ENCODE results near the gene MUC12.
"Not testable (repeated sequence)": the region's sequence is repeated elsewhere in the genome, so short reads cannot be mapped to it uniquely, and the experiment has no call there.

Gene MUC12, protein sequence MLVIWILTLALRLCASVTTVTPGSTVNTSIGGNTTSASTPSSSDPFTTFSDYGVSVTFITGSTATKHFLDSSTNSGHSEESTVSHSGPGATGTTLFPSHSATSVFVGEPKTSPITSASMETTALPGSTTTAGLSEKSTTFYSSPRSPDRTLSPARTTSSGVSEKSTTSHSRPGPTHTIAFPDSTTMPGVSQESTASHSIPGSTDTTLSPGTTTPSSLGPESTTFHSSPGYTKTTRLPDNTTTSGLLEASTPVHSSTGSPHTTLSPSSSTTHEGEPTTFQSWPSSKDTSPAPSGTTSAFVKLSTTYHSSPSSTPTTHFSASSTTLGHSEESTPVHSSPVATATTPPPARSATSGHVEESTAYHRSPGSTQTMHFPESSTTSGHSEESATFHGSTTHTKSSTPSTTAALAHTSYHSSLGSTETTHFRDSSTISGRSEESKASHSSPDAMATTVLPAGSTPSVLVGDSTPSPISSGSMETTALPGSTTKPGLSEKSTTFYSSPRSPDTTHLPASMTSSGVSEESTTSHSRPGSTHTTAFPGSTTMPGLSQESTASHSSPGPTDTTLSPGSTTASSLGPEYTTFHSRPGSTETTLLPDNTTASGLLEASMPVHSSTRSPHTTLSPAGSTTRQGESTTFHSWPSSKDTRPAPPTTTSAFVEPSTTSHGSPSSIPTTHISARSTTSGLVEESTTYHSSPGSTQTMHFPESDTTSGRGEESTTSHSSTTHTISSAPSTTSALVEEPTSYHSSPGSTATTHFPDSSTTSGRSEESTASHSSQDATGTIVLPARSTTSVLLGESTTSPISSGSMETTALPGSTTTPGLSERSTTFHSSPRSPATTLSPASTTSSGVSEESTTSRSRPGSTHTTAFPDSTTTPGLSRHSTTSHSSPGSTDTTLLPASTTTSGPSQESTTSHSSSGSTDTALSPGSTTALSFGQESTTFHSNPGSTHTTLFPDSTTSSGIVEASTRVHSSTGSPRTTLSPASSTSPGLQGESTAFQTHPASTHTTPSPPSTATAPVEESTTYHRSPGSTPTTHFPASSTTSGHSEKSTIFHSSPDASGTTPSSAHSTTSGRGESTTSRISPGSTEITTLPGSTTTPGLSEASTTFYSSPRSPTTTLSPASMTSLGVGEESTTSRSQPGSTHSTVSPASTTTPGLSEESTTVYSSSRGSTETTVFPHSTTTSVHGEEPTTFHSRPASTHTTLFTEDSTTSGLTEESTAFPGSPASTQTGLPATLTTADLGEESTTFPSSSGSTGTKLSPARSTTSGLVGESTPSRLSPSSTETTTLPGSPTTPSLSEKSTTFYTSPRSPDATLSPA (N-terminal part only)

DNA sequence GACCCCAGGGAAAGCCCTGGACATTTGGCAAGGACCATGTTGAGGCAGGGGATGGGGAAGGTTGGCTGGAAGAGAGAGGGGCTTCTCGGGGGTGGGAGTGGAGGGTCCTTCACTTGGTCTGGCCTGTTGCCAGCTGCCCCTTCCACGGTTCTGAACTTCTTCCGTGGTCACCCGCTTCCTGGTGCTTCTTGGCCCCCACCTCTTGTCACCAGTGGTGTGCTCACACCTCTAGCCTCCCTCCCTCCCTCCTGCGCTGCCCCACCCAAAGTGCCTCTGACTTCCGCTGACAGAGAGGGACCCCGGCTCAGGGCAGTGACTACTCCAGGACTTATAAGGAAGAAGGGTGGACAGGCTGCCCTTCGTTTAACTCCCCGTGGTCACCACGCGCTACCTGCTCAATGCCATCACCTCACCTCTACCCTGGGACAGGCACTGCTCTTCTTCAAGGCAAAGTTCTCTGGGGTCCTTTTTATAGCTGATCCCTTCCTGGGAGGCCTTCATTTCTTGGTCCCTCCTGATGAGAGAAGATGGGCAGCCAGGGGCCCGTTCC is at the start of gene MUC12:
Gene MUC12 (plus strand): TSS at position 500 of the 550 bp plus-strand sequence. CDS start 58 bp downstream, outside the sequence.
- DNase-seq (ENCODE audit: low read depth), result no peak

DNA sequence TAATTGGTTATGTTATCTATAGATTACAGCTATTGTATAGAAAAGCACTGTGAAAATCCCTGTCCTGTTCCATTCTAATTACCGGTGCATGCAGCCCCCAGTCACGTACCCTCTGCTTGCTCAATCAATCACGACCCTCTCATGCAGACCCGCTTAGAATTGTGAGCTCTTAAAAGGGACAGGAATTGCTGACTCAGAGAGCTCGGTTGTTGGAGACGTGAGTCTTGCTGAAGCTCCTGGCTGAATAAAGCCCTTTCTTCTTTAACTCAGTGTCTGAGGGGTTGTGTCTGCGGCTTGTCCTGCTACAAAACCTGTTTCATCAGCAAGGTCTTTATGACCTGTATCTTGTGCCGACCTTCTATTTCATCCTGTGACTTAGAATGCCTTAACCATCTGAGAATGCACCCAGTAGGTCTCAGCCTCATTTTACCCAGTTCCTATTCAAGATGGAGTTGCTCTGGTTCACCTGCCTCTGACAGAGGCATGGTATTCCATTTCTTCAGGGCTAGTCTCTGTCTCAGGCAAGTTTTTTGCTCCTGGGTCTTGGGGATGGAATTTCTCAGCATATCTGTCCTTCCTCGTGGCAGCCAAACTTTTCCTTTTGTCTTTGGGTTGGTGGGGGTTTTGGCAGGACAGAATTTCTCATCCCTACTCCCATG is 49.5 kb upstream of the MUC12 start:
- not testable (repeated sequence) for DNase-seq (ENCODE audit: low read depth)

DNA sequence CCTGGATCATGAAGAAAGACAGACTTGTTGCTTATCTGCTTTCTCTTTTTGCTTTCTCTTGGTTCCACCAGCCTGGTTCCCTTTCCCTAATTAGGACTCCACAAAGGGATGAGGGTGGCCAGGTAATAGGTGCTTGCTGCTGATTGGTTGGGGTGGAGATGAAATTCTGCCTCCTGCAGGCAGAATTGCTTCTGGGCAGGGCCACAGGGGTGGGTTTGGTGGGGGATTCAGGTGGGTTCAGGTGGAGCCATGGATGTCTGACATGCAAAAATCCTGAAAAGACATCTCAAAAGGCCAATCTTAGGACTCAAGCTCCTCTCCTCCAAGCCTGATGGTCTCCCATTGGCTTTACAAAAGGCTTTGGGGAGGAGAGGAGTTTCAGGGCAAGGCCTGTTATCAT is 48.3 kb upstream of the MUC12 start:
- no peak for DNase-seq (ENCODE audit: low read depth)

DNA sequence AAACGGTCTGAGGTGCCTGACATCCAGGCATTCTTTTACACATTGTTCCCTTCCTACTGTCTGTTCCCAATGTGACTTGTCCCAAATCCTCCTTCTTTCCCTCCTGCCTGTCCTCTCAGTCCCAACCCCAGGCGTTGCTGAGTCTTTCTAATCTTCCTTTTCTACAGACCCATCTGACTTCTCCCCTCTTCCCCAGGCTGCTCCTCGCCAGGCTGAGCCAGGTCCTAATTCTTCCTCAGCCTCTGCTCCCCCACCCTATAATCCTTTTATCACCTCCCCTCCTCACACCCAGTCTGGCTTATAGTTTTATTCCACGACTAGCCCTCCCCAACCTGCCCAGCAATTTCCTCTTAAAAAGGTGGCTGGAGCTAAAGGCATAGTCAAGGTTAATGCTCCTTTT is 45.7 kb upstream of the MUC12 start:
- DNase-seq (ENCODE audit: low read depth), result not testable (repeated sequence)

DNA sequence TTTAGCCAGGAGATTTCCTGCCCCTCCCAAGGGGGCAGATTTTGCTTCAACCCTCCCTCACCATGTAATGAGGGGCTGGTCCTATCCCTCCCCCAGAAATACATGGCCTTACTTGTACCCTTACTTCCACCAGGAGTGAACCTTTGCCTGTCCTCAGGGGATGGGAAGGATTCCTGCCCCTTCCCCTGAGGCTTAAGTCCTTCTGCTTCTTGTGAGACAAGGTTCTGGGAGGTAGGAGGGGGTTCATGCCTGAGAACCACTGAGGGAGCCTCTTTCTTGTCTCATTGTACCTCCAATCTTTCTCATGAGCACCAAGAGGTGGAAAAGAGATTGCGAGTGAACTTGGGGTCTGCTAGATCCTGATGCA is 39.6 kb upstream of the MUC12 start:
- no peak for DNase-seq (ENCODE audit: low read depth)

DNA sequence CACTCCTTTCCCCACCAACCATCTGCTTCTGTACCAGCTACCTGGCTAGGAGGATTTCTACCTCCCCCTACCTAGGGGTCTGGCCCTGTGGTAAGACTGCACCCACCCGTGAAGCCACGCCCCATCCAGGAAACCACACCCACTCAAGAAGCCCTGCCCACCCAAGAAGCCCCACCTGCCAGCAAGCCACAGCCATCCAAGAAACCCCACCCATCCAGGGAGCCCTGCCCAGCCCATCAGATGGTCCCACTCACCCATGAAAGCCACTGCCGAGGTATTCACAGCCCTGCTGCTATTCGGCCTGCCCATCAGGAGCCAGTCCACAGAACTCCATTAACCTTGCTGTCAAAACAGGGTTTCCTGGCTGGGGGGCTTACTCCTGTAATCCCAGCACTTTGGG is 35.6 kb upstream of the MUC12 start:
- no peak for DNase-seq (ENCODE audit: low read depth)

DNA sequence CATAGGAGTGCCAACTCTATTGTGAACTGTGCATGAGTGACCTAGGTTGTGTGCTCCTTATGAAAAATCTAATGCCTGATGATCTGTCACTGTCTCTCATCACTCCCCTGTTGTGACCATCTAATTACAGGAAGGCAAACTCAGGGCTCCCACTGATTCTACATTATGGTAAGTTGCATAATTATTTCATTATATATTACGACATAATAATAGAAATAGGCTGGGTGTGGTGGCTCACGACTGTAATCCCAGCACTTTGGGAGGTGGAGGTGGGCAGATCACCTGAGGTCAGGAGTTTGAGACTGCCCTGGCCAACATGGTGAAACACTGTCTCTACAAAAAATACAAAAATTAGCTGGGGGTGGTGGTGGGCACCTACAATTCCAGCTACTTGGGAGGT is 34.0 kb upstream of the MUC12 start:
- DNase-seq (ENCODE audit: low read depth), result not testable (repeated sequence)

DNA sequence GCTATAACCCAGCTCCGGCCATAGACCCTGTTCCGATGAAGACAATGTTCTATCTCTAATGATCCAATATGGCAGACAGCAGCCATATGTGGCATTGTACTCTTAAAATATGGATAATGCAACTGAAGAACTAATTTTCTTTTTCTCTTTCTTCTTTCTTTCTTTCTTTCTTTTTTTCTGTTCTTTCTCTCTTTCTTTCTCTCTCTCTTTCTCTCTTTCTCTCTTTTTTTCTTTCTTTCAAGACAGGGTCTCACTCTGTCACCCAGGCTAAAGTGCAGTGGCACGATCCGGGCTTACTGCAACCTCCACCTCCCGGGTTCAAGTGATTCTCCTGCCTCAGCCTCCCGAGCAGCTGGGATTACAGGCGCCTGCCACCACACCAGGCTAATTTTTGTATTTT is 33.2 kb upstream of the MUC12 start:
- not testable (repeated sequence) for DNase-seq (ENCODE audit: low read depth)

DNA sequence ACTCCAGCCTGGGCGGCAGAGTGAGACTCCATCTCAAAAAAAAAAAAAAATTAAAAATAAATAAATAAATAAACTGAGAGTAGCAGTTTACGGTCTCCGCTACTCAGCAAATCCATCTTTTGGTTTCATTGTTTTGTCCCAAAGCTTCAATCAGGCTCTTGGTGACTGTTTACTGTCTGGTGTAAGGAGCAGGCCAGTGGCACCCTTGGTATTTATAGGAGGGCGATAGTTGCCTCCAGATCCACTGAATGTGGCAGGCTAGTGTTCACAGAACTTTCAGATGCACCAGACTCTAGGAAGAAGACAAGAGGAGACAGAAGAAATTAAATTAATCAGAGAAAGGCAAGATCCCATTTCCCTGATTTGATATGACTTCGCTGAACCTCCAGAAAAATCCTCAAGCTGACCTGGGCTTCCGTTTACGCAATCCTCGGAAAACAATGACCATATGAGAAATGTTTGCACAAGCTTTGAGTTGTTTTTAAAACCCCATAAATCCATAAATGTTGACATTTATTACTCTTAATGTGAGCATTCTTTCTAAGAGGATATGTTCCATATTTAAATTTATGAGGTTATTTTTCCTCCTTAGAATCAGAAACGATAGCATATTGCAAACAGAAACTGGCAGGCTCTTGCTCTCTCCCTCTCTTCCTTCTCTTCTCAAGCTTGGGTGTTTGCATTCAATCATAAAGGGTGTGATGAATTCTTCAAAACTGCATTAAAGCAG is 27.2 kb upstream of the MUC12 start:
- no peak for DNase-seq (ENCODE audit: low read depth)

DNA sequence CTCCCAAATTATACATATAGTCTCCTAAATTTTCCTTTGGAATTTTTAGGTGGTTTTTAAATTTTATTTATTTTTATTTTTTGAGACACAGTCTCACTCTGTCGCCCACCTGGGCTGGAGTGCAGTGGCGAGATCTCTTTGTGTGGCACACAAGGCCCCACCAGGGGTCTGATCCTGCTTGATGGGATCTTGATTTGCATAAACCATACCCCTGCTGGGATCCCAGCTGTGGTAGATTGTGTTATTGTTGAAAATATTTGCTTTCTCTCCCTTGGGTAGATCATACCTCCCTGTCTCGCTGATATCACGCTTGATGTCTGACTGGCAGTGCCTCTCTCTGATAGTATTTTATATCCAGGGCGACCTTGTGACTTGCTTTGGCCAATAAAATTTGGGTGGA is 25.7 kb upstream of the MUC12 start:
- DNase-seq (ENCODE audit: low read depth), result no peak

DNA sequence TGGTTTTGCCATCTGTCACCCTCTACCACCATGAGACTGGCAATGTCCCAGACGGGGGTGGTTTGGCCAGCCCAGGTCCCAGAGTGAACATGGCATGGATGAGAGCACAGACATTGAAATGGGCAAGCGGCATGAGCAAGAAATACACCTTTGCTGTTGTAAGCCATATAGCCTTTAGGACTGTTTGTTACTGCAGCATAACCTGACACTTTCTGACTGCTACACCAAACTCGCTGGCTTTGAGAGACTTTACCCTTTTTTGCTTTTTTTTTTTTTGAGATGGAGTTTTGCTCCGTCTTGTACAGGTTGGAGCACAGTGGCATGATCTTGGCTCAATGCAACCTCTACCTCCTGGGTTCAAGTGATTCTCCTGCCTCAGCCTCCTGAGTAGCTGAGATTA is 25.2 kb upstream of the MUC12 start:
- no peak for DNase-seq (ENCODE audit: low read depth)

DNA sequence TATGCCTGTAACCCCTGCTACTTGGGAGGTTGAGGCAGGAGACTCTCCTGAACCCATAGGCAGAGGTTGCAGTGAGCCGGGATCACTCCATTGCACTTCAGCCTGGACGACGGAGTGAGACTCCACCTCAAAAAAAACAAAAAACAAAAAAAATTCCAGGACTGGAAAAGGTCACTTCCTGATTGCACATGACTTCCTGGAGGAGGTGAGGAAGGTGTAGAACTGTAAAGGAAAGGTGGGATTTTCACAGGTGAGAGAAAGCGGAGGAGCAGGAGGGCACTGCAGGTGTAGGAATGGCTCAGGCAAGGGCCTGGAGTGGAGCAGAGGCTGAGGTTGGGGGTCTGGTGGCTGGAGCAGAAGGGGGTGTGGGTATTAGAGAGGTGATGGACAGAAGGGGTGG is 23.3 kb upstream of the MUC12 start:
- DNase-seq (ENCODE audit: low read depth), result no peak

DNA sequence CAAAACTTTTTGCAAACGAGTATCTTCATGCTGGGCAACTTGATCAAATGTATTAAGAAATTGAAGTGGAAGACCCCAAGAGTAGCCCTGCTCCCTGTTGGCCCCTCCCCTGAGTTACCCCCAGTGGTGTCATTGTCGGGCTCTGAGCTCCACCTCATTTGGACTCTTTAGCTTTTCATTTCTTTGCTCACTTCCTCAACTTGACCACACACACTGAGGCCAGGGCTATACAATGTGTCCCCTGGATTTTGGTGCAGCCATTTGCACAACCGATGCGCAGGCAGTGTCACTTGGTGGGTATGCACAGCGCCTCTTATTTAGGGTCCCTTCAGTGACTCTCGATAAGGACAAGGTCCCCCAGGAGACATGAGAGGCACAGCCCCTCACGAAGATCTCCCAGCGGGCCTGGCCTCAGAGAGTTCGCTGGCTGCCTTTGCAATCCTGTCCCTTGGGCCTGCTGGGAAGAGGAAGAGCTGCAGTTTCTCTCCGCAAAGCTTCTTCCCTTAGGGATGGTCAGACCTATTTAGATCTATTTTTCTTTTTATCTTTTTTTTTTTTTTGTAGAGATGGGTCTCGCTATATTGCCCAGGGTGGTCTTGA is 22.5 kb upstream of the MUC12 start:
- no peak for DNase-seq (ENCODE audit: low read depth)

DNA sequence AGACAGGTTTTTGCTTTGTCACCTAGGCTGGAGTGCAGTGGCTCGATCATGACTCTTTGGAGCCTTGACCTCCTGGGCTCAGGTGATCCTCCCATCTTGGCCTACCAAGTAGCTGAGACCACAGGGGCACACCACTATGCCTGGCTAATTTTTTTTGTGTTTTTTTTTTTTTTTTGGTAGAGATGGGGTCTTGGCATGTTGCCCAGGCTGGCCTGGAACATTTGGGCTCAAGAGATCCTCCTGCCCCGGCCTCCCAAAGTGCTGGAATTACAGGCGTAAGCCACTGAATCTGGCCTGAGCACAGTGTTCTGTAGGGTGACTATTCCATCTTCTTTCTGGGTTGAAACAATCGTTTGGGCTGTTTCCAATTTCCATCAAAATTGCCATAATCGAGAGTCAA is 21.6 kb upstream of the MUC12 start:
- no peak for DNase-seq (ENCODE audit: low read depth)

DNA sequence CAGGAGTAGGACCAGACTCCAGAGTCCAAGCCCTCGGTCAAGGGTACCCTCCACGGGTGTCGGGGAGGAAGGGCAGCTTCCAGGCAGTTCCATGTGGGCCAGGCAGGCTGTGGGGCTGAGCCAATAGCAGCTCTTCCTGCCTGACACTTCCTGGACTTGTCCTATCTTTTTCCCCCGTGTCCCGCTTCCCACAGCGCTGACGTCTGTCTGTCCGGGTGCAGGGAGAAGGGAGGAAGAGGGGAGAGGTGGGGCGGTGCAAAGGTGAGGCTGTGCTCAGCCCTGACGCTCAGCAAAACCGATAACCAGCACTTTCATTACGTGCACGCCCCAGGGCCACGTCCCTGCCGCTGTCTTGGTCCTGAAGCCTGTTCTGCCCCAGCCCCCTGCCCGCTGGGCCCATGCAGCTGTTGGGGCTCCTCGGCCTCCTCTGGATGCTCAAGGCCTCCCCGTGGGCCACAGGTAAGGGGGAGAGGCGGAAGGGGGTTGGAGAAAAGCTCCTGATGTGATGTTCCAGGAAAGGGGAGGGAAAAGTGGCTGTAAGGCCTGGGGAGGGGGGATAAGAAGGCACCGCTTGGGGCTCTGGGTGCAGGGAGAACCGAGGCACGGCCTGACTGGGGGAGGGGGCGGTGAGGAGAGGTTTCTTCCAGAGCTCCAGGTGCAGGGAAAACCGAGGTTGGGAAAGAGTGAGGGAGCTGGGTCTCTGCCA is 20.0 kb upstream of the MUC12 start, which contains the start of gene MUC3A:
Gene MUC3A (plus strand): TSS at position 308 of the 706 bp plus-strand sequence. CDS start 91 bp downstream, at position 399.
- DNase-seq (ENCODE audit: low read depth), result no peak

DNA sequence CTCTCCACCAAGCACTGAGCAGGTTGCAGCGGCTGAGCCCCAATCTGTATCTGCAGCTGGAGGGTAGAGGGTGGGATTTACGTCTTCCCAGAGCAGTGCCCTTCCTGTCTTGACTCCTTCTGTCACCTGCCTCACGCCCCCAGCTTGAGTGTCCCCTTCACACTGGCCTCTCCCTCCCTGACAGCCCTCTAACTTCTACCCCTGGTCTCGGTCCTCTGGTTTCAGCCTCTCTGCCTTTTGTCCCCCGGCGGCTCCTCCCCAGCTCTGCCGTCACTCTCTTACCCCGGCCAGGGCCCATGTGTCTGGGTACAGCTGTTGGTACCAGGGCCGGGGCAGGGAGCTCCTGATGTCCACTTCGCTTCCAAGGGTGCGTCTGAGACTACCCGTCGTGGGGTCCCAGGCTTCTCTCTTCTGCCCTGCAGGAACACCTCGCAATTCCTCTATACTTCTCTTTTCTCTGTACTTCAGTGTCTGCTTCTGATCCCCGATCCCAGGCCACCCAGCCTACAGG is 19.4 kb upstream of the MUC12 start:
- DNase-seq (ENCODE audit: low read depth), result no peak

DNA sequence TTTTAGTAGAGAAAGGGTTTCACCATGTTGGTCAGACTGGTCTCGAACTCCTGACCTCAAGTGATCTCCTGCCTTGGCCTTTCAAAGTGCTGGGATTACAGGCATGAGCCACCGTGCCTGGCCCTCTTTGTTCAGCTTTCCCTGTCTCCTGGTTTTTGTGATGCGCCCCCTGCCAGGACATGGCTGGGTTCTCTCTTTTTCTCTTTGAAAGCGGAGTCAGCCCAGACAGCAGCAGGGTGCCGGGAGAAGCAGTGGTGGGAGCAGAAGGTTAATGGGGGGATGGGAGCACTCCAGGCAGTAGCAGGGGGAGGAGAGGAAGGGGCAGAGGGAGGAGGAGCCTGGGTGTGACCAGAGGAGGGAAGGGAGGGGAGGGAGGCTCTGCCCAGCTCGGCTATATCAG is 18.2 kb upstream of the MUC12 start:
- DNase-seq (ENCODE audit: low read depth), result no peak

DNA sequence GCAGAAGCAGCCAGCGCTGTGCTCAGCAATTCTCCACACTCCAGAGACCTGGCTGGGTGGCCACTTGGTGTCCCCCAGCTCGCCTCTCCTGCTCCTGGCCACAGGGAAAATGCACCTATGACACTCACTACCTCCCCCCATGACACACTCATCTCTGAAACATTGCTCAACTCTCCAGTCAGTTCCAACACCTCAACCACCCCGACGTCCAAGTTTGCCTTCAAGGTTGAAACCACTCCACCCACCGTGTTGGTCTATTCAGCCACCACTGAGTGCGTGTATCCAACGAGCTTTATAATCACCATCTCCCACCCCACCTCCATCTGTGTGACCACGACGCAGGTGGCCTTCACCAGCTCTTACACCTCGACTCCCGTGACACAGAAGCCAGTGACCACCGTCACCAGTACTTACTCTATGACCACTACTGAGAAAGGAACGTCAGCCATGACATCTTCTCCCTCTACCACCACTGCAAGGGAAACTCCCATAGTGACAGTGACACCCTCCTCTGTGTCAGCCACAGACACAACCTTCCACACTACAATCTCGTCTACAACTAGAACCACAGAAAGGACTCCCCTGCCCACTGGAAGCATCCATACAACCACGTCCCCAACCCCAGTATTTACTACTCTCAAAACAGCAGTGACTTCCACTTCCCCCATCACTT is 17.3 kb upstream of the MUC12 start:
- no peak for DNase-seq (ENCODE audit: low read depth)

DNA sequence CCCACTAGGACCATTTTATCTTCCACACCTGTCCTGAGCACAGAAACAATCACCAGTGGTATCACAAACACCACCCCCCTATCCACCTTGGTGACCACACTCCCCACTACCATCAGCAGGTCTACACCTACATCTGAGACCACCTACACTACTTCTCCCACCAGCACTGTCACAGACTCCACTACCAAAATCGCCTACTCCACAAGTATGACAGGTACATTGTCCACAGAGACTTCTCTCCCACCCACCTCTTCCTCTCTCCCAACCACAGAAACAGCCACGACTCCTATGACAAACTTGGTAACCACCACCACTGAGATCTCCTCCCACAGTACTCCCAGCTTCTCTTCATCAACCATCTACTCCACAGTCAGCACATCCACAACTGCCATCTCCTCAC is 16.7 kb upstream of the MUC12 start:
- DNase-seq (ENCODE audit: low read depth), result no peak

All from non-pigmented ciliary epithelial cell (primary cell).